Loucy (cell line): ENCODE results near the gene RNU1-1.
"Not testable (repeated sequence)": the region's sequence is repeated elsewhere in the genome, so short reads cannot be mapped to it uniquely, and the experiment has no call there.

Experiments used
- CTCF ChIP-seq: fragments of 200-600 bp; sonication (generic); conservative IDR thresholded peaks from 2 replicates; pipeline ENCODE4 v1.5.1; 2014; ENCODE audit warnings: mild to moderate bottlenecking, antibody characterized with exemption, low read length
- EZH2phosphoT487 ChIP-seq: fragments of 200-600 bp; IDR thresholded peaks from 2 replicates; pipeline ENCODE4 v1.6.1; 2018; ENCODE audit warnings: antibody characterized with exemption, mild to moderate bottlenecking, moderate library complexity, borderline replicate concordance

- TF ChIP-seq CTCF, EZH2phosphoT487: not testable (repeated sequence)
Measured at GRCh38 chr1:16519255-16519951, 5.3 kb upstream of the RNU1-1 start.
